A673 (cell line): ENCODE data around the gene XAF1. TPM values are rescaled to one million over a fixed set of nuclear protein-coding genes. Genes with fewer than 3 reads are reported as not detected.

ENCODE experiments used
- BruUV-seq: library from RNA; stranded (reverse); fragments of 400-500 nt; replicated peaks from 2 replicates; lab custom pipeline; 2021; lab: Mats Ljungman, UMichigan
- CTCF ChIA-PET: fragments of 300-600 bp; sonication (Branson Sonifier 250); formaldehyde crosslinking; loops from one replicate; lab custom pipeline; 2022; ENCODE audit warnings: antibody characterized with exemption; lab: Charles Lee
- POLR2A ChIA-PET: fragments of 300-600 bp; sonication (Branson Sonifier 250); formaldehyde crosslinking; loops from one replicate; lab custom pipeline; 2022; ENCODE audit warnings: antibody characterized with exemption; ENCODE audit not compliant: low non-redundant PET; lab: Charles Lee
- DNase-seq: peaks from one replicate; pipeline ENCODE4 v3.0.0-alpha.2; 2015; ENCODE audit warnings: low spot score
- H3K27ac ChIP-seq: fragments of 200-600 bp; sonication (generic); 2 replicates; pipeline ENCODE4 v1.5.1; 2016; ENCODE audit warnings: mixed run types, low read depth, mild to moderate bottlenecking, mixed read lengths, antibody characterized with exemption, low read length; ENCODE audit not compliant: poor library complexity, severe bottlenecking
- H3K27me3 ChIP-seq: fragments of 200-600 bp; sonication (generic); replicated peaks from 2 replicates; pipeline ENCODE4 v1.6.1; 2017; ENCODE audit warnings: mixed run types, low read depth, mild to moderate bottlenecking, mixed read lengths, antibody characterized with exemption, low read length; ENCODE audit not compliant: insufficient read depth, poor library complexity
- H3K36me3 ChIP-seq: fragments of 200-600 bp; sonication (generic); 2 replicates; pipeline ENCODE4 v1.6.1; 2016; ENCODE audit warnings: mixed run types, mild to moderate bottlenecking, mixed read lengths, antibody characterized with exemption, low read length; ENCODE audit not compliant: insufficient read depth, poor library complexity, severe bottlenecking
- H3K4me1 ChIP-seq: fragments of 200-600 bp; sonication (generic); 2 replicates; pipeline ENCODE4 v1.6.1; 2017; ENCODE audit warnings: mixed run types, mild to moderate bottlenecking, mixed read lengths, antibody characterized with exemption, low read length; ENCODE audit not compliant: insufficient read depth, poor library complexity, severe bottlenecking
- H3K4me3 ChIP-seq: fragments of 200-600 bp; sonication (generic); 2 replicates; pipeline ENCODE4 v1.5.1; 2016; ENCODE audit warnings: low read depth, mixed run types, mild to moderate bottlenecking, mixed read lengths, low read length; ENCODE audit not compliant: poor library complexity, severe bottlenecking
- H3K9me3 ChIP-seq: fragments of 200-600 bp; sonication (generic); 2 replicates; pipeline ENCODE4 v1.6.1; 2016; ENCODE audit warnings: mixed run types, low read depth, mild to moderate bottlenecking, mixed read lengths, antibody characterized with exemption, low read length; ENCODE audit not compliant: poor library complexity, severe bottlenecking
- CTCF ChIP-seq: fragments of 300-800, 200-600 bp; sonication (generic); conservative IDR thresholded peaks from 2 replicates; pipeline ENCODE4 v1.5.1; 2017; ENCODE audit warnings: low read depth, mild to moderate bottlenecking, antibody characterized with exemption, low read length, moderate library complexity, mixed read lengths
- EZH2 ChIP-seq: fragments of 200-600 bp; sonication (generic); IDR thresholded peaks from 2 replicates; pipeline ENCODE4 v1.6.1; 2017; ENCODE audit warnings: borderline replicate concordance, low read depth, mild to moderate bottlenecking, mixed read lengths, antibody characterized with exemption, low read length; ENCODE audit not compliant: poor library complexity, severe bottlenecking
- intact Hi-C: fragments of 100-400 bp; cut with micrococcal nuclease; formaldehyde crosslinking; loops from one replicate; pipeline ENCODE4 v1.10.0; 2022; ENCODE audit not compliant: unreplicated experiment
- total RNA-seq: library from RNA; stranded (reverse); gene quantifications from 2 replicates; pipeline ENCODE4 v1.2.3, GENCODE V29; 2021

XAF1 gene
- total RNA-seq, 1 experiment from 2014 or later, result not detected

- intact Hi-C loops, result no loop called here
- peaks cover 56% of the 10 kb centered on the region for H3K27me3 ChIP-seq
- POLR2A ChIA-PET, result no interaction called here
- H3K36me3 ChIP-seq, result no peaks in the 10 kb centered on the region
- BruUV-seq, result no TSS peak
- no peaks in the 10 kb centered on the region for H3K9me3 ChIP-seq
- no peaks in the 10 kb centered on the region for H3K4me1 ChIP-seq
- TF ChIP-seq CTCF (no peak), EZH2 (no peak)
- H3K4me3 ChIP-seq, result no peak overlapping the region
- CTCF ChIA-PET, result no interaction called here
- DNase-seq, result no peak
- H3K27ac ChIP-seq, result no peak overlapping the region
These were observed 39.1 kb upstream of the XAF1 start for GRCh38 chr17:6716736-6717135.

GRCh38 chr17:6721744-6722143 is 34.1 kb upstream of the XAF1 start:
- peaks cover 41% of the 10 kb centered on the region for H3K27me3 ChIP-seq
- intact Hi-C loops, result no loop called here
- no peaks in the 10 kb centered on the region for H3K4me1 ChIP-seq
- H3K4me3 ChIP-seq, result no peak overlapping the region
- POLR2A ChIA-PET, result no interaction called here
- H3K27ac ChIP-seq, result no peak overlapping the region
- CTCF ChIA-PET, result no interaction called here
- BruUV-seq, result no TSS peak
- DNase-seq, result no peak
- no peak for TF ChIP-seq EZH2
- TF ChIP-seq CTCF, result no peak
- no peaks in the 10 kb centered on the region for H3K36me3 ChIP-seq
- H3K9me3 ChIP-seq, result no peaks in the 10 kb centered on the region

GRCh38 chr17:6724009-6724408 is 31.8 kb upstream of the XAF1 start:
- TF ChIP-seq CTCF (no peak), EZH2 (no peak)
- intact Hi-C loops, result no loop called here
- ChIA-PET POLR2A (no interaction called here), CTCF (no interaction called here)
- Histone ChIP-seq H3K36me3 (no peaks in the 10 kb centered on the region), H3K27ac (no peak overlapping the region), H3K27me3 (peaks cover 38% of the 10 kb centered on the region), H3K4me1 (no peaks in the 10 kb centered on the region), H3K4me3 (no peak overlapping the region), H3K9me3 (no peaks in the 10 kb centered on the region)
- DNase-seq, result no peak
- no TSS peak for BruUV-seq
